GF-D8 (cell line): ENCODE measurements around the gene RNFT1.
"Not testable (repeated sequence)": the region's sequence is repeated elsewhere in the genome, so short reads cannot be mapped to it uniquely, and the experiment has no call there.

Experiments used
- DNase-seq: peaks from one replicate; lab custom pipeline; 2025; lab: John Stamatoyannopoulos, UW

RNFT1 gene

GRCh38 chr17:59964482-59965328 lies at the start of gene RNFT1:
Gene RNFT1 (minus strand): TSS chr17:59964740. CDS start chr17:59964663, 77 bp downstream.
- DNase-seq, result peak; percentile 78

DNA sequence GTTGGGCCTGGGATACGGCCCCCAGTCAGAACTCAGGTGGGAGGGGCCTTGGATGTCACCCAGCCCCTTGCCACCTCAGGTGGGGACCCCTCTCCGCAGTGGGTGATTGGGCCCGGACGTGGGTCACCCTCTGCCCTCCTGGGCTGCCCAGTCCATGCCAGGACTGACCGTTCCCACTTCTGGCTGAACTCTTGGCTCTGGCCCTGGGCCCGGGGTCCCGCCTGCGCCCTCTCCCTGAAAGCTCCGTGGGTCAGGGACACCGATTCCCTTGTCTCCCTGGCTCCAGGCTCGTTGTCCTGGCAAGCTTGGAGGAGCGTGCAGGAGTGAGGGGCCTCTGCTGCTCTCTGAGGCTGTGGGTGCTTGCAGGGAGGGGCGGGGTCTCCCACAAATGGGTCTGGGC lies 44.8 kb upstream of the RNFT1 start:
- DNase-seq, result not testable (repeated sequence)

GRCh38 chr17:60008377-60008776 lies 43.8 kb upstream of the RNFT1 start:
- not testable (repeated sequence) for DNase-seq

DNA sequence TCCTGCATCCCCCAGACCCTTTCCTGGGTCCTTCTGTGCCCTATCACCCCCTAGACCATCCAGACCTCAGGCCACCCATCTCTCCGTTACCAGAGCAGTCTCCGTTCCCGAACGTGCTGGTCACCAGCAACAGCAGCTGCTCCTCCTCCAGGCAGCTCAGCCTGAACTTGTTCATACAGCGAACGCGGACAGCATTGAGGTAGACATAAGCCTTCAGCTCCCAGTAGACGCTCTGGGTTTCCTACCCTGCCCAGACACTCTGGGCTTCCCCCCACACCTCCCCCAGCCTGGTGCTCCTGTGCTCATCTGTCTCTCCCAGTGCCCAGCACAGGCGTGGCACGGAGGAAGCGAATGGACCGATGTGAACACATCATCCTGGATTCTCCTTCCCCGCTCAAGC lies 41.6 kb upstream of the RNFT1 start:
- DNase-seq, result no peak

DNA sequence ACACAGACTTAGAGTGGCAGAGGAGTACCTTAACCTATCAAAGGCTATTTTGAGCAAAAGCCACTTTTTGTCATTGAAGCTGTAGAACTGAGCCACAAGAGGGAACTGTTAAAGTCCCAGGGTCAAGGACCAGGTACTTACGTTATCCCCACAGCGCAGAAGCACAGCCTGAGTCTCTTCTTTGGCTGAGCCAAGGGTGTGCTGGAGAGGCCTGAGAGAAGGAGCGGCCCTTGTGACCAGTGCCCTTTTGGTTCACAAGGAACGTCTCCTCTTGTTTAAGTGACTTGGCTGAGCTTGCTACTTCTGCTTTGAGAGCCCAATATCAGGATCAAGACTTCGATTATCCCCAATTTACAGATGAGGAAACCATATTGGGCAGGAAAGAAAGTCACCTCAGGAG lies 40.0 kb upstream of the RNFT1 start:
- not testable (repeated sequence) for DNase-seq

DNA sequence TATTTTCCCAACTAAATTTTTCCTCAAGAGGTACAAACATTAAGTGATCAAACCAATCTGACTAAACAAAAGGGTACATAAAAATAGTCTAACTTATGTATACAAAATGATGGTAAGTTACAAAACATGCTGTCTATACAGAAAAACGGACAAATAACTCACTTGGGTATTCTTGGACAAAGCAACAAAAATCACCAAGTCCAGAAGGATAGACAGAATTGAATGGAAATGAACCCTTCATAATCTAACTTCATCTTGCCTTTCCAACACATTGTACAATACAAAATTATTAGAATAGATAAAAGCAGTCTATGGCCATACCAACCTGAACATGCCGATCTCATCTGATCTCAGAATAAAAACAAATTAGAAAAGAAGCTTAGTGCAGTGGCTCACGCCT lies 37.9 kb upstream of the RNFT1 start:
- not testable (repeated sequence) for DNase-seq

DNA sequence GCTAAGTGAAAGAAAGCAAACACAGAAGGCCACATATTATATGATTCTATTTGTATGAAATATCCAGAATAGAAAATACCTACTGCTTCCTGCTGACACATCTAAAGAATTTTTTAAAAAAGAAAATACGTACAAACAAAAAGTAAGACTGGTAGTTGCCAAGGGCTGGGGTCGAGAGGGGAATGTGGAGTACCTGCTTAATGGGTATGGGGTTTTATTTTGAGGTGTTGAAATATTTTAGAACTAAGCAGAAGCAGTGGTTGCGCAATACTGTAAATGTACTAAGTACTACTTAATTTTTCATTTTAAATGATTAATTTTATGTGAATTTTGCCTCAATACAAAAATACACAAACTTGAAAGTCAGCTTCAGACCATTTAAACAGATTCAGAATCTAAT lies 32.1 kb upstream of the RNFT1 start:
- not testable (repeated sequence) for DNase-seq

DNA sequence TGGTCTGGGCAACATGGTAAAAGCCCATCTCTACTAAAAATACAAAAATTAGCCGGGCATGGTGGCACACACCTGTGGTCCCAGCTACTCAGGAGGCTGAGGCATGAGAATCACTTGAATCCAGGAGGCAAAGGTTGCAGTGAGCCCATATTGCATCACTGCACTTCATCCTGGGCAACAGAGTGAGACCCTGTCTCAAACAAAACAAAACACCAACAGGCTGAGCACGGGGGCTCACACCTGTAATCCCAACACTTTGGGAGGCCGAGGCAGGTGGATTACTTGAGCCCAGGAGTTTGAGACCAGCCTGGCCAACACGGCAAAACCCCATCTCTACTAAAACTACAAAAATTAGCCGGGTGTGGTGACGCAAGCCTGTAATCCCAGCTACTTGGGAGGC lies 10.6 kb upstream of the RNFT1 start:
- DNase-seq, result not testable (repeated sequence)

DNA sequence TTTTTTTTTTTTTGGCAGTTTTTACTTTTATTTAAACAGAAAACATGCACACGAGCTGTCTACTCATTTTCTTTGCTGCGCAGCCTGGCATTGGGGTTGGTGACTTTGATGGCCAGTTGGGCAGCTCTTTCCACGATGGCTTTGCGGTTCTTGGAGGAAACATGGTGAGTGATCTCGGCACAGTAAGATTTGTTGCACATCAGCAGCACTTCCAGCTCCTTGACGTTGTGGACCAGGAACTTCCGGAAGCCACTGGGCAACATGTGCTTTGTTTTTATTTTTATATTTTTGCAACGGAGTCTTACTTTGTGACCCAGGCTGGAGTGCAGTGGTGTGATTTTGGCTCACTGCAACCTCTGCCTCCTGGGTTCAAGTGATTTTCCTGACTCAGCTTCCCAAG lies 8.9 kb upstream of the RNFT1 start:
- DNase-seq, result not testable (repeated sequence)

GRCh38 chr17:59972778-59973177 lies 8.2 kb upstream of the RNFT1 start:
- no peak for DNase-seq

DNA sequence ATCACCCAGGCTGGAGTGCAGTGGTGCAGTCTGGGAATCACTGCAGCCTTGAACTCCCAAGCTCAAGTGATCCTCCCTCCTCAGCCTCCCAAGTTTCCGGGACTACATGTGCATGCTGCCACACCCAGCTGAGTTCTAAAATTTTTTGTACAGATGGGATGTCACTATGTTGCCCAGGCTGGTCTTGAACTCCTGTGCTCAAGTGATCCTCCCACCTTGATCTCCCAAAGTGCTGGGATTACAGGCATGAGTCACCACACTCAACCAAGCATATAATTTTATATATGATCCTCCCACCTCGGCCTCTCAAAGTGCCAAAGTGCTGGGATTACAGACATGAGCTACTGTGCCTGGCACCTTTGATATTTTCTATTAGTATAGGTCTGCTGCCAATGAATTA lies 7.2 kb upstream of the RNFT1 start:
- DNase-seq, result not testable (repeated sequence)

DNA sequence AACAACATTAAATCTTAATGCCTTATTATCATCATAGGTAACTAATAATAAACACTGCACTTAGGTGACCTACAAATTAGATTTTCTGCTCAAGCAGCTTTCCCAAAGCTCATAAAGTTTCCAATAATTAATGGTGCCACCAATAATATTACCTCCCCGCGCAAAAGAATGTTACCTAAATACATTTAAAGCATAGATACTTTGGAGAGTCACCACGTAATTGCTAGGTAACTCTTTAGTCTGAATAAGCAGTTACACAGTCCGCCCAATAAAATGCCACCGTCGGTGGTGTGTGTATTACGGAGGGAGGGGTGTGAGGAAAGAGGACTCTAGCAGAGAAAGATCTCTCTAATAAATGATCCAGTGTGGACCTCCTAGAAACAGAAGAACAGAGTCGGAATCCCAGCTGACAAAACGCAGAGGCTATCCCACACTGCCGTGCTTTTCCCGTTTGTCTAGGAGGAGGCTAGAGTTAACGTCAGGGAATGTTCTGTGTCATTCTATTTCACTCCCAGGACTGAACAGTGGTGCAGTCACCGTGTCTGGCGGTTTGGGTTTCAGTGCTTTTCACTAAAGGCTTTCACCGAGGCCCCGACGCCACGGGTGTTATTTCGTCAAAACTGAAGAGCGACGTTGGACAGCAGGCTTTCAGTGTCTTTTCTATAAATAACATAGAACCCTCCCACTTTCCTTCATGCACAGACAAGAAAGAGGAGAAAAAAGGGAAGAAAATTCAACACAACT lies 630 bp downstream of the RNFT1 start:
- peak; percentile 78 for DNase-seq

DNA sequence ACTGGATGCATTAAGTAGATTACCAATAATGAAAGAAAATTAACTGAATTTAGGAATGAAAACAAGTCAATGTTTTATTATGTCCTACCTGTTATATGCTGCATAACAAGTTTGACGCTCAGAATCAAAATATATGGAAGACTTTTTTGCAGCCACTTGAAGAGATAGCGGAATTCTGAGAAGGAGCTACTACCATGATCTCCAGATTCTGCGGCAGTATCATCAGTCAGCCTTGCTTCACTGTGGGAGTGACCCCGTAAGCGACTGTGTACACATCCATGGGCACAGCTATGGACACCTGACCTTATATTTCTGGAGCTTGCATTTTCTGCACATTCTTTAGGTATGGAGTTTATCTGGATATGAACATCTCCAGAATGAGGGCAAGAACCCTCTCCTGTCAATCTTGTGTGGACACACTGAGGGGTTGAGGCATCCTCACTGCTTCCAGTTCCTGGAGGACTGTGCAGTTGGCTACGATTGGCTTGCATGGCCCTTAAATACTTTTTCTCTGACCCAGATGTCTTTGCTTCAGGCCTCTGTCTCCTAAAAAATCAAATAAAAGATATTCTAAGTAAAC lies 1.7 kb downstream of the RNFT1 start:
- no peak for DNase-seq

- DNase-seq, result not testable (repeated sequence)
Measured at GRCh38 chr17:59959574-59959973, 5.0 kb downstream of the RNFT1 start.

DNA sequence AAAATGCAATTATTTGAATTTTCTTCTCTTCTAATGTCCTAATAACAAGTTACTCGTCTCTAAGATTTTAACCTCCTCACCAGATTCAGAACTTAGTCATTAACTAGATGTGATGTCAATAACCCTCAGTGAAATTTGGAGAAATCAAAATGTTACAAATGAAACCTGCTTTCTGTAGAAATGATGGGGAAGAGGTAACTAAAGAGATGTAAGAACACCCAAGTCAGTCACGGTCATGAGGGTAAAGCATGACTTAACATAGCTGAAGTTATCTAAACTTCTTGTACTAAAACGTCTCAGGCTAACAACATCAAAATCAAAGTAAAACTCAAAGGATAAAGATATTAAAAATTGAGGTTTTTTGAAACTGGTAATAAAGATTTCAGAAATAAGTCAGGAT lies 9.7 kb downstream of the RNFT1 start:
- no peak for DNase-seq

GRCh38 chr17:59950049-59950448 lies 14.5 kb downstream of the RNFT1 start:
- no peak for DNase-seq

- not testable (repeated sequence) for DNase-seq
Measured at GRCh38 chr17:59947310-59947709, 17.2 kb downstream of the RNFT1 start.

DNA sequence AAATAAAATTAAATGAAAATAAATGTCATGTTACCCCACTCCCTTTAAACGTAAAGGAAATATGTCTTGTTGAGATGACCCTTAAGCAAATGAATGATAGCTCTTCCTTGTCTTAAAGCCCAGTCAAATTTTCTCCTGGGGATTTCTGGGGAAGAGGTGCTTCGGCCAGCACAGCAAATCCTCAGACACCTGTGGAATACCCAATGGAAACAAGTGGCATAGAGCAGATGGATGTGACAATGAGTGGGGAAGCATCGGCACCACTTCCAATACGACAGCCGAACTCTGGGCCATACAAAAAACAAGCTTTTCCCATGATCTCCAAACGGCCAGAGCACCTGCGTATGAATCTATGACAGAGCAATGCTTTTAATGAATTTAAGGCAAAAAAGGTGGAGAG lies 18.1 kb downstream of the RNFT1 start:
- DNase-seq, result not testable (repeated sequence)

DNA sequence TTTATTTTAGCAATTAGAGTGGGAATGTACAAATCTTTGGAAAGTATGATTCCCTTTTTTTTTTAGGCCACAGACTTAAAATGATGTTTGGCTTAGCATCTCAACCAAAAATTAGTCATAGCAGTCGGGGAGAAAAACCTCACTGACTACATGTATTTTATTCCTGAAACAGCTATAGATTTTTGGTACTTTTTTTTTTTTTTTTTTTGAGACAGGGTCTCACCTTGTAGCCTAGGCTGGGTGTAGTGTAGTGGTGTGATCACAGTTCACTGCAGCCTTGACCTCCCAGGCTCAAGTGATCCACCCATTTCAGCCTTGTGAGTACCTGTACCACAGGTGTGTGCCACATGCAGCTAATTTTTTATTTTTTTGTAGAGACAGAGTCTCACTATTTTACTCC lies 23.4 kb downstream of the RNFT1 start:
- DNase-seq, result no peak

- DNase-seq, result not testable (repeated sequence)
Measured at GRCh38 chr17:59940697-59941096, 23.8 kb downstream of the RNFT1 start.

- not testable (repeated sequence) for DNase-seq
Measured at GRCh38 chr17:59933317-59933716, 31.2 kb downstream of the RNFT1 start.

DNA sequence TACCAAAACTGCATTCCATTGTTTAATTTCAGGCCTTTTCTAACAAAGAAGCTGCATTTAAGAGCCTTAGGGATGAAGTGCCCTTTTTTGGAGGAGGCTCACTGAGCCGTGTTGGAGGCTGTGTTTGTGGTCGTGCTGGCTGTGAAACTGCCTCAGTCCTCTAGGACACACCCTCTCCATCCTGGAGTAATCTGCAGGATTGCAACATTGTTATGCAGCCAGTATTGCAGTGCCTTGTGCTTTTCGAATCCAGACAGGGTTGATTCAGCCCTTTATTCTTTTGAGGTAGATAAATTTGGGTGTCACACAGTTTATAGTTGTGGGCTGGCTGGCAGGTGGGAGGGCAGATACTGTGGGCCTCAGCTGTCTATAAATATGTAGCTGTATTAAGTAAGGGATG lies 33.8 kb downstream of the RNFT1 start:
- DNase-seq, result not testable (repeated sequence)

DNA sequence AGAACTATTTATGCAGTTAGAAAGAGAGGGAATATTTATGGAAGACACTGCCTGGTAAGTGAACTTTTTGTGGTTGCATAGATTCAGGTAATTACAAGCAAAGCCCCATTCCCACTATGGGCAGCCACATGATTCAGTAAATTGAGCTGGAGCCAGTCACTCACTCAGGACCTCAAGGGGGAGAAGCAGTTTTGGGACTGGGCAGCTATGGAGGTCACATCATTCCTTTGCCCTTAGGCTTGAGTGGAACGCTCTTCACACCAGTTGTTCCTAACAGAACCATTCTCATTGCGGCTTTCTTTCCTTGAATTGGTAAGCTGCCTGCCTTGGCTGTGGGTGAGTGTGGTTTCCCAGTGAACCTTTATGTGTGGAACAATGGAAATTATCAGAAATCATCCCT lies 34.4 kb downstream of the RNFT1 start:
- DNase-seq, result not testable (repeated sequence)
